Stimulated activated CD4-positive, alpha-beta T cell treated with anti-CD3 and anti-CD28 coated beads, Interleukin-2, amount 100 ng/mL, for 48 hours (primary cell): Measurements from ENCODE around the gene DPY19L3.

Experiments
- DNase-seq, 2 donors: peaks; one replicate each; pipeline ENCODE4 v3.0.0-alpha.2; 2020

Gene DPY19L3

GRCh38 chr19:32522967-32523366 lies 117.4 kb downstream of the DPY19L3 start:
- DNase-seq = no peak

- DNase-seq = no peak
These were observed 121.3 kb downstream of the DPY19L3 start for GRCh38 chr19:32526895-32527294.

GRCh38 chr19:32530773-32531172 lies 125.2 kb downstream of the DPY19L3 start:
- DNase-seq = no peak

GRCh38 chr19:32532233-32532632 lies 126.7 kb downstream of the DPY19L3 start:
- DNase-seq = no peak
